ENCODE results near the gene UBL5.

Gene UBL5

DNA sequence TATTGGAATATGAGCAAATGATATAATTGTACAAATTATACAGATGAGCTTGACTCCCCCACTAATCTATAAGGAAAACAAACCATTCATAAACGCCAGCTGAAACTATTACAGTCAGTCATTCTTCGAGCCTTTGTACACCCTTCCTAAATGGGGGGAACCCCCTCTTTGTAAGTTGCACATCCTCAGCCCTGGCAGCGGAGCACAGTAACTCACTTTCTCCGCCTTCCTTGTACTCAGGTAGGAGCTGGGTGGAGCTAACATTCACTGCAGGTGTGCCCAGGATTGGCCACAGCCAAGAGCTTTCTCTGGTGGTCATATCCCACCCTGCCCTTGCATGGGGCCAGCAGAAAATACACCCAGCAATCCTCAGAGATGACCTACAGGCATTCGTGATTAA, 36.0 kb downstream of the UBL5 start:
- TF ChIP-seq, protein P1, sequence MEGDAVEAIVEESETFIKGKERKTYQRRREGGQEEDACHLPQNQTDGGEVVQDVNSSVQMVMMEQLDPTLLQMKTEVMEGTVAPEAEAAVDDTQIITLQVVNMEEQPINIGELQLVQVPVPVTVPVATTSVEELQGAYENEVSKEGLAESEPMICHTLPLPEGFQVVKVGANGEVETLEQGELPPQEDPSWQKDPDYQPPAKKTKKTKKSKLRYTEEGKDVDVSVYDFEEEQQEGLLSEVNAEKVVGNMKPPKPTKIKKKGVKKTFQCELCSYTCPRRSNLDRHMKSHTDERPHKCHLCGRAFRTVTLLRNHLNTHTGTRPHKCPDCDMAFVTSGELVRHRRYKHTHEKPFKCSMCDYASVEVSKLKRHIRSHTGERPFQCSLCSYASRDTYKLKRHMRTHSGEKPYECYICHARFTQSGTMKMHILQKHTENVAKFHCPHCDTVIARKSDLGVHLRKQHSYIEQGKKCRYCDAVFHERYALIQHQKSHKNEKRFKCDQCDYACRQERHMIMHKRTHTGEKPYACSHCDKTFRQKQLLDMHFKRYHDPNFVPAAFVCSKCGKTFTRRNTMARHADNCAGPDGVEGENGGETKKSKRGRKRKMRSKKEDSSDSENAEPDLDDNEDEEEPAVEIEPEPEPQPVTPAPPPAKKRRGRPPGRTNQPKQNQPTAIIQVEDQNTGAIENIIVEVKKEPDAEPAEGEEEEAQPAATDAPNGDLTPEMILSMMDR (conservative IDR thresholded peaks at IDR 0.05; ENCODE audit: low read depth, low read length), result no peak
- H3K4me3 ChIP-seq (ENCODE audit: low read depth, low read length), result no peak overlapping the region
- no peak for DNase-seq (ENCODE audit: low read depth)

DNA sequence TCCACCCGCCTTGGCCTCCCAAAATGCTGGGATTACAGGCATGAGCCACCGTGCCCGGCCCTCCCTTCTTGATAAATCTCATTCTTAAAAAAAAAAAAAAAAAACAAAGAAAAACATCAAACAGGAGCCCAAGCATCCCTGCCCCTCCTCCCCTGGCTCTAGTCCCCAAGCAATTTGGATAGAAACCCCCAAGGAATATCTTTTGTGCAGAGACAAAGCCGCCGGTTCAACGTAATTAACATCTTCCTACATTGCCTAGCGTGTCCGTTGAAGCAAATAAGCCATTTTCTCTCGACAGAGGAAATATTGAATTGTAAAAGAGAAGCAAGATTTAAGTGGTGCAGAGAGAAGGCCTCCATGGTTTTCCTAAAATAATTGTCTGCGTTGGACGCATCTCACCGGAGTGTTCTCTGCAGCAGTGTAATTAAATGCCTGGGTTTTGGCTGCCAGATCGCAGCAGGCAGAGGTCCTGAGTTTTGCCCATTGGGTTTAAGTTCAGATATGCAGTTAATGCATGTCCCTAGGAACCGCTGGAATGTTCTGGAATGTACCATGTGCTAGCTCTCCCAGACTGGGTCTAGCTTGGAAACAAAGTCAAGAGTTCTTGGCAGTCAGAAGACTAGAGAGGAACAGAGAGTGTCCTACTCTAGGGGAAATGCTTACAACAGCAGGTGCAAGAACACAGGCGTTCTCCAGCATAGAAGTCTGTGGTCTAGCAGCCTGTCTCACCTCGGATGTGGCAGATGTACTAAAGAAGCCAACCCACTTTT, 38.2 kb downstream of the UBL5 start:
- DNase-seq (ENCODE audit: low read depth), result no peak
- TF ChIP-seq, protein P1 (conservative IDR thresholded peaks at IDR 0.05; ENCODE audit: low read depth, low read length), result no peak
- no peak overlapping the region for H3K4me3 ChIP-seq (ENCODE audit: low read depth, low read length)

DNA sequence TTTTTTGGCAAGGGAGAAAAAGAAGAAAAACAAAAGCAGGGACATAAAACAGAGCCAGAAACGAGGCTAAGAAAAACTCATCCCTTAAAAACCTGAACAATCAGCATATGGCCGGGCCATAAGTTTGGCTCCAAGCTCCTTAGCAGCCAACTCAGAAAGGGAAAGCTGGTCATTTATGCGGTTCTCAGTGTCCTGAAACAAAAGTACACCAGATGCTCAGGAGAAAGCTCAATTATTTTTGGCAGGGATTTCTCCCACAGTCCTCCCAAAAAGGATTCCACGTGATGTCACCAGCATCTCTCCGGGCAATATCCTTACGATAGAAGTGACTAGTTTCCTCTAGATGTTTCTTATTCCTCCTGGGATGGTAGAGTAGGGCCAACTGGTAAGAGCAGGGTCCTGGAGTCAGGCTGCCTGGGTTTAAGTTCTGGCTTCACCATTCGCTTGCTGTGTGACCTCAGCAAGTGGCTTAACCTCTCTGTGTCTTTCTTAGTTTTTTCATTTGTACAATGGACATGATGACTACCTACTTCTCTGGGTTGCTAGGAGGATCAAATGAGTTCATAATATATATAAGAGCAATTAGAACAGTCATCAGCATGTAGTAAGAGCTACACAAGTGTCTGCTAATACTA, 41.4 kb downstream of the UBL5 start:
- no peak for DNase-seq (ENCODE audit: low read depth)
- H3K4me3 ChIP-seq (ENCODE audit: low read depth, low read length), result no peak overlapping the region
- TF ChIP-seq, protein P1 (conservative IDR thresholded peaks at IDR 0.05; ENCODE audit: low read depth, low read length), result no peak

DNA sequence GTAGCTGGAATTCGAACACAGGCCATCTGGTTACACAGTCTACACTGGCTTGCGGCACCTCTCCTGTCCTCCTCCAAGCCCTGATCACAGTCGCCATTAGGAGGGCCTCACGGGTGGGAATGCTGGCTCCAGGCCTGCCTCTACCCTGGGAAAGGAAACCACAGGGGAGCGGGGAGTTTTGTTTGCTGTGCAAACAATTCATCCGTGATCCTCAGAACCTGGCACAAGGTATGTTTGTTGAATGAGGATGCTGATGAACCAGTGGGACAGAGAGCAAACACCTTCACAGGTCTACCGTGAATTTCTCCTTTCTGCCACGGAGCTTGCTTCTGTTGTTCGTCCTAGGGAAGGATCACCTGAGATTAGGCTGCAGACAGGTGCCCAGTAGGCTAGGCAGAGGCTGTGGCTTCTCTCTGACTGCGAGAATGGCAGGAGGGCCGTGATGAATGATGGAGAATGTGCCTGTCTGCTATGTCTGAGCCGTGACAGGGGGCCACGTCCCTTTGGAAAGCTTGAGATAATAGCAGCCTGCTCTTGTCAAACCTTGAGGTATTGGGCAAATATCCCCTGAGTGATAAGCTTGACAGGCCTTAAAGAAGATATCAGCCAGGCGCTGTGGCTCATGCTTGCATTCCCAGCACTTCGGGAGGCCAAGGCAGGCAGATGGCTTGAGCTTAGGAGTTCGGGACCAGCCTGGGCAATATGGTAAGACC, 44.1 kb downstream of the UBL5 start:
- no peak for DNase-seq (ENCODE audit: low read depth)
- TF ChIP-seq, protein P1 (conservative IDR thresholded peaks at IDR 0.05; ENCODE audit: low read depth, low read length), result no peak
- no peak overlapping the region for H3K4me3 ChIP-seq (ENCODE audit: low read depth, low read length)

DNA sequence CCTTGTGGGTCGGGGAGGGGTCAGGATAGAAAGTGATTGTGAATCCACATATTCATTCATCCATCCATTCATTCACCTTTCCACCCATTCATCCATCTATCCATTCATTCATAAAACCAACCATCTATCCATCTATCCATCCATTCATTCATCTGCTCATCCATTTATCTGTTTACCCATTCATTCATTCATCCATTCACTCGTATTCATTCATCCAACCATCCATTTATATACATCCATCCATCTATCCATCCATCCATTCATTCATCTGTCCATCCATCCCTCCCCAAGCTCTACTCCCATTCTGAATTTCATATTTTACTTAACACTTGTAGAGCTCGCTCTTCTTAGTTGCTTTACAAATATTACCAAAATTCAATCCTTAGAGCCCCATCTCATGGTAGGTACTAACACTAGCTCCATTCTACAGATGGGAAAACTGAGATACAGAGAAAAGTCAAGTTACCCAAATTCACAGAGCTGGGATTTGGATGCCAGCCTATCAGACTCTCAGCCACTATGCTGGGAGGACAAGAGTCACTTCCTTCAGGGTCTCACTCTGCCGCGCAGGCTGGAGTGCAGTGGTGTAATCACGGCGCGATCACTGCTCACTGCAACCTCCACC, 45.0 kb downstream of the UBL5 start:
- no peak overlapping the region for H3K4me3 ChIP-seq (ENCODE audit: low read depth, low read length)
- DNase-seq (ENCODE audit: low read depth), result no peak
- TF ChIP-seq, protein P1 (conservative IDR thresholded peaks at IDR 0.05; ENCODE audit: low read depth, low read length), result no peak

DNA sequence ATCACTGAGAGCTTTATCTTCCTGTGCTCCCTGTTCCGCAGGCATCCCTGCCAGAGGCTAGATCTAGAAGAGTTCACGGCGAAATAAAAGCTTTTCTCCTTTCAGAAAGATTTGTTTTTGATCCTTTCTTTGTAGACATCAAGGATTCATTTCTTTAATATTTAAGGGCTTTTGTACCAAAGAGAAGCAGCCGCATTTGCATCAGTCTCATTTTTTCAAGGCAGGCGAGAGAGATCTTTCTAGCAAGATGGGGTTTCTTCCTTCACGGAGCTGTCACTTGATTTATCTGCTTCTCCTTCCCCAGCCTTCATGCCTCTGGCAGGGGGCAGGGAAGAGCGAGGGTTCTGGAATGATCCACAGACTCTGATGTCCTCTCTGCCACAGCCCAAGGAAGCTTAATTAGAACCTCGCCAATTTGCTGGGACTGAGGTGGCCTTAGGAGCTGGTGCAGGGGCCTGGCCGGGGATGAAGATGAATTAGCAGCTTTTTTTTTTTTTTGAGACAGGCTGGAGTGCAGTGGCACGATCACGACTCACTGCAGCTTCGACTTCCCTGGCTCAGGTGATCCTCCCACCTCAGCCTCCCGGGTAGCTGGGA, 47.4 kb downstream of the UBL5 start:
- TF ChIP-seq, protein P1 (conservative IDR thresholded peaks at IDR 0.05; ENCODE audit: low read depth, low read length), result no peak
- DNase-seq (ENCODE audit: low read depth), result no peak
- no peak overlapping the region for H3K4me3 ChIP-seq (ENCODE audit: low read depth, low read length)

Measured in choroid plexus epithelial cell (primary cell).